ENCODE data around the gene FBXO44.

The FBXO44 gene

DNA sequence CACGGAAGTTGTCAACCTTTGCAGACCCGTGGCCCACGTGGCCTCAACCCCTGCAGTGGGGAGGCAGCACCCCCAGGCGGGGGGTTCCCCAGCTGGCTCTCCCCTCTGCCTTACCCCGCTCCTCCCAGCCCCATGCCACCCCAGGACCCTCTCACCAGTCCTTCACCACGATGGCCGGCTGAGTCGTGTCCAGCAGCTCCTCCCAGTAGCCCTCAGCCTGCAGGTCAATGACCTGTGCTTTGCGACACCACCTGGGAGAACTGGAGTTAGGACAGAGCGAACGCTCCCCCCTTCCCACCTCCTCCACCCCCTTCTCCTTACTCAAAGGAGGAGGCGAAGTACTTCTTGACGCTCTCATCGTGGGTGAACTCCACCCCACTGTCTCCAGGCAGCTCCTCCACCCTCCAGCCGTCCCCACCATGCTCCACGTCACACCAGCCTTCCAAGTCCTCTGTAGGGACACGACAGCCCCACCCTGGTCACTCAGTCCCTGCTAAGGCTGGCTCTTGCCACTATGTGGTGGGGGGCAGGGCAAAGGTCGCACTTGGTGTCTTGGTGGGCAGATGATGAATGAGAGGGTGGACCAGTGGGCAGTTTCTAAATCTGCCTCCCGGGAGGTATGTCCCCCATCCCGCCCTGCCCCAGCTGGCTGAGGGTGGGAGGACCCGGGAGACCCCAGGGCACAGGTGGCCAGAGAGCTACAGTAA lies 4.9 kb upstream of the FBXO44 start:
- DNase-seq (ENCODE audit: low read depth) = no peak
- no peak overlapping the region for H3K4me3 ChIP-seq (ENCODE audit: control insufficient read depth, low read depth, low read length)
- no peak for TF ChIP-seq CTCF (conservative IDR thresholded peaks at IDR 0.05; ENCODE audit: control insufficient read depth, insufficient read depth, low read depth, low read length)

DNA sequence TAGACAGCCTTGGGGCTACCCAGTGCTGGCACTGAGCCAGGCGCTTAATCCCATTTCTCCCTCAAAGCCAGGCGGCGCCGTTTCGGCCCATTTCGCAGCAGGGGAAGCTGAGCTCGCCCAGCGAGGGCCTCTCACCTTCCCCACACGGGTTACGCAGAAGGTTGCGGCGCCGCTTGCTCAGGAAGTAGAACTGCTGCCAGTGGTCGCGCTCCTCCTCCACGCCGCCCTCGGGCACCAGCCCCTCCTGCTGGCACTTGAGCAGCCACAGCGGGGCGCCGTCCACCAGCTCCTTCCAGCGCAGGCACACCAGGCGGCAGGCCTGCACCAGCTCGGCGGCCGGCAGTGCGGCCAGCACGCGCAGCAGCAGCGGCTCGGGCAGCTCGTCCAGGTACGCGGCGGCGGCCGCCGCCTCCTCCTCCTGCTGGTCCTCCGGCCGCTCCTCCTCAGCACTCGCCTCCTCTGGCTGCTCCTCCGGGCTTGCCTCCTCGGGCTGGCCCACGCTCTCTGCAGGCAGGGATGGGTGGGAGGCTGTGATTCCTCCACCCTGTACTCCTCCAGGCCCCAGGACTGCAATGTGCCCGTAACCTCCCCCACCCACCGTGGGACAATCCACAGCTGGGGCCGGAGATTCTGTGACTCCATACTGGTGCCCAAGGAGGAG lies 4.2 kb upstream of the FBXO44 start:
- H3K4me3 ChIP-seq (ENCODE audit: control insufficient read depth, low read depth, low read length) = no peak overlapping the region
- DNase-seq (ENCODE audit: low read depth) = peak; percentile 45
- peak; percentile 33 for TF ChIP-seq CTCF (conservative IDR thresholded peaks at IDR 0.05; ENCODE audit: control insufficient read depth, insufficient read depth, low read depth, low read length)

DNA sequence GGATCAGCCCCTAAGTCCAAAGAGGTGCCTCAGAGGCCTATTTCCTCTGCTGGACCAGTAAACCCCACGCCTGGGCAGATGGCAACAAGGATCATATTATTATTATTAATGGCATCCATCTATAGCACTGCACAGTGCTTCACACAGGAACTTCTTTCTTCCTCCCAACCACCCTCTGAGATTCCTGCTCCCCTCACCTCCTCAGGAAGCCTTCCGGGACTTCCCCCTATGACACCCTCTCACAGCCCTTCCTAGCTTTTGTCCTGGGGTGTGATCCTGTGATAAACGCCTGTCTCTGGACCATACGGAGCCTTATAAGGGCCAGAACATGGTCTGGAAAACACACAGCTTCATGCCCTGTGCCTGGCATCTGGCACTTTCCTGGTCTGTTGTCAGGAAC lies 3.7 kb upstream of the FBXO44 start:
- H3K4me3 ChIP-seq (ENCODE audit: control insufficient read depth, low read depth, low read length) = no peak overlapping the region
- TF ChIP-seq CTCF (conservative IDR thresholded peaks at IDR 0.05; ENCODE audit: control insufficient read depth, insufficient read depth, low read depth, low read length) = no peak
- no peak for DNase-seq (ENCODE audit: low read depth)

DNA sequence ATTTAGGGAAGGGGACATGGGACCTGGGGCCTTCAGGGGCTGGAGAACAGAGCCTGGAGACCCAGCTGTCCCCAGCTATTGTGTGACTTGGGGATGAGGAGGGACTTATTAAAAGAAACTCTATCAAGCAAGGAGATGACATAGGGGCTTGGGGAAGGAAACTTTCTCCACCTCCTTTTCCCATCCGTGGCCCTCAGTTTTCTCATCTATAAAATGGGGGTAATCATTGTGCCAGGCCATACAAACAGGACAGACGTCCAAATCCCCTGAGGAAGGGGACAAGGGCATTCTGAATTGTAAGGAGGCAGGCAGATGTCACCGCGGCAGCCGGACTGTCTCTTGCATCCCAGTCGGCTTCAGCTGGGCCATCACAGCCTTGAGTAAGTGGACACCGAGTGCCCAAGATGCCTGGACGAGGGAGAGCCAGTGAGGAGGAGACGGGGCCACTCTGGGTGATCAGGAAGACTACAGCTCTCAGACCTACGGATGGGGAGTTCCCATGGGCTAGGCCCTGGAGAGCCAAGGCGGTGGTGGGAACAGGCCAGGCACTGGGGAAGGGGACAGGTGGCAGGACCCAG lies 2.4 kb upstream of the FBXO44 start:
- TF ChIP-seq CTCF (conservative IDR thresholded peaks at IDR 0.05; ENCODE audit: control insufficient read depth, insufficient read depth, low read depth, low read length) = no peak
- no peak for DNase-seq (ENCODE audit: low read depth)
- no peak overlapping the region for H3K4me3 ChIP-seq (ENCODE audit: control insufficient read depth, low read depth, low read length)

DNA sequence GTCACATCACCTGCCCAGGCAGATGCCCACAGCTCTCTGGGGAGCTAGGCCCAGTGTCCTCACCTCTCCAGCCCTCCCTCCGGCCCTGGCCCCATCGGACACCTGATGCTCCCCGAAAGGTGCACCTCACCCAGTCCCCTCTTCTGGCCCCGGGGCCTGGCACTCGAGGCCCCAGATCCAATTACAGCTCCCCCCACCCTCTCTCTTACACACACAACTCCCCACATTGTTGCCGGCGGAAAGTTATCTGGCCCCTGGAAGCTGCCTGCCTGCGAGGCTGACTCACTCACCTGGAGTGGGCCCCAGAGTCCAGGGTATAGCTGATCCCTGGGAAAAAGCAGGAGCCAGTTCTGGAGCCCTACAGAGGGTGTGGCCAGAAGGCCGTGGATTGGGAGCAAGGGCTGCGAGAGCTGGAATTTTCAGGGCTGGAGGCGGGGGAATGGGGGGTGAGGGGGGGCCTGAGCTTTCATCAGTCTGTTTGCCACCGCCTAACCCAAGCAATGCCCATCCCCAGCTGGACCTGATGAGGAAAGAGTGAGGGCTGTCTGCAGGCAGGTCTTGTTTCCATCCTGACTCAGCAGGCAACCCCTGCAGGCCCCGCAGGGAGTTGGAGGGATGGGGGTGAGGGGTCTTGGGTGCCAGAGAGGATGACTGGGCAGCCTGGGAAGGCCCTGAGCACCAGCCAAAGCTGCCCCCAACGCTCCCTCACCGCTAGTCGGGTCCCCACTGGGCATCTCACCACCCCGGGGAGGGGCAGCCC lies 1.4 kb upstream of the FBXO44 start:
- H3K4me3 ChIP-seq (ENCODE audit: control insufficient read depth, low read depth, low read length) = no peak overlapping the region
- TF ChIP-seq CTCF (conservative IDR thresholded peaks at IDR 0.05; ENCODE audit: control insufficient read depth, insufficient read depth, low read depth, low read length) = no peak
- DNase-seq (ENCODE audit: low read depth) = no peak

GRCh38 chr1:11653861-11654136 lies 878 bp upstream of the FBXO44 start:
- no peak overlapping the region for H3K4me3 ChIP-seq (ENCODE audit: control insufficient read depth, low read depth, low read length)
- TF ChIP-seq CTCF (conservative IDR thresholded peaks at IDR 0.05; ENCODE audit: control insufficient read depth, insufficient read depth, low read depth, low read length) = no peak
- DNase-seq (ENCODE audit: low read depth) = no peak
